22Rv1 (cell line): ENCODE results near the gene SMARCD1.
A peak's percentile ranks its signal among the peaks of the same experiment; 100 is the strongest.

Experiments
- H3K27ac ChIP-seq: fragments of 450-650 bp; 2 replicates; pipeline ENCODE4 v1.5.1; 2017
- ZFX ChIP-seq: fragments of 450-650 bp; IDR thresholded peaks from 2 replicates; pipeline ENCODE4 v1.6.1; 2017; ENCODE audit warnings: antibody characterized with exemption, borderline replicate concordance
- TF ChIP-seq, protein P1 (sequence below): fragments of 450-650 bp; IDR thresholded peaks from 2 replicates; pipeline ENCODE4 v1.5.1; 2017; ENCODE audit warnings: mild to moderate bottlenecking

The SMARCD1 gene

DNA sequence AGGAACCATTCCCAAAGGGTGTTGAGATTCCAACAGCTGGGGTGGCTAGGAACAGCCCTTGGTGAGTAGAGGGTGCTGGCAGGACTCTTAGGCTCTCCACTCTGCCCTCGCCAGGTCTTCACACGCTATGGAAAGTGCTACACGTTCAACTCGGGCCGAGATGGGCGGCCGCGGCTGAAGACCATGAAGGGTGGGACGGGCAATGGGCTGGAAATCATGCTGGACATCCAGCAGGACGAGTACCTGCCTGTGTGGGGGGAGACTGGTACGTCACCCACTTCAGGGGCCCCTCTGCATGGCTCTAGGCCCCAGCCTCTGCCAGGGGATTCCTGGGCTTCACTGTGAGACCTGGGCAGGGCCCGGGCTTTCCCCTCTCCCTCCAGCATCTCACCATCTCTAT is 8.0 kb upstream of the SMARCD1 start:
- H3K27ac ChIP-seq = no peak overlapping the region
- TF ChIP-seq ZFX = no peak
- TF ChIP-seq, protein P1, sequence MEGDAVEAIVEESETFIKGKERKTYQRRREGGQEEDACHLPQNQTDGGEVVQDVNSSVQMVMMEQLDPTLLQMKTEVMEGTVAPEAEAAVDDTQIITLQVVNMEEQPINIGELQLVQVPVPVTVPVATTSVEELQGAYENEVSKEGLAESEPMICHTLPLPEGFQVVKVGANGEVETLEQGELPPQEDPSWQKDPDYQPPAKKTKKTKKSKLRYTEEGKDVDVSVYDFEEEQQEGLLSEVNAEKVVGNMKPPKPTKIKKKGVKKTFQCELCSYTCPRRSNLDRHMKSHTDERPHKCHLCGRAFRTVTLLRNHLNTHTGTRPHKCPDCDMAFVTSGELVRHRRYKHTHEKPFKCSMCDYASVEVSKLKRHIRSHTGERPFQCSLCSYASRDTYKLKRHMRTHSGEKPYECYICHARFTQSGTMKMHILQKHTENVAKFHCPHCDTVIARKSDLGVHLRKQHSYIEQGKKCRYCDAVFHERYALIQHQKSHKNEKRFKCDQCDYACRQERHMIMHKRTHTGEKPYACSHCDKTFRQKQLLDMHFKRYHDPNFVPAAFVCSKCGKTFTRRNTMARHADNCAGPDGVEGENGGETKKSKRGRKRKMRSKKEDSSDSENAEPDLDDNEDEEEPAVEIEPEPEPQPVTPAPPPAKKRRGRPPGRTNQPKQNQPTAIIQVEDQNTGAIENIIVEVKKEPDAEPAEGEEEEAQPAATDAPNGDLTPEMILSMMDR = no peak

DNA sequence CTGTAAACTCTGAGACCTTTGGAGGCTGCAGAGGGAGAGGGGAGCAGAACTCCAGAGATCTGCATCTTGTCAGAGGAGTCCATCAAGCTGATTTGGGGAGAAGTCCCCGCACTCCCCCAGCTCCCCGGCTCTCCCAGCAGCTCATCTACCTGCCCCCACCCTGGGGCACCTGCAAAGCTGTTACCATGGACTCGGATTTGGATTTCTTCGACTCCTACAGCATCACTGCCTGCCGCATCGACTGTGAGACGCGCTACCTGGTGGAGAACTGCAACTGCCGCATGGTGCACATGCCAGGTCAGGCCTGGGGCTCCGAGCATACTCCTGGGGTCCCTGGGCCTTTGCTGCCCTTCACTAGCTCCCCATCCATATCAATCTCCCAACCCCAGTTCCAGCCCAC is 6.9 kb upstream of the SMARCD1 start:
- no peak overlapping the region for H3K27ac ChIP-seq
- TF ChIP-seq, protein P1 = no peak
- no peak for TF ChIP-seq ZFX

DNA sequence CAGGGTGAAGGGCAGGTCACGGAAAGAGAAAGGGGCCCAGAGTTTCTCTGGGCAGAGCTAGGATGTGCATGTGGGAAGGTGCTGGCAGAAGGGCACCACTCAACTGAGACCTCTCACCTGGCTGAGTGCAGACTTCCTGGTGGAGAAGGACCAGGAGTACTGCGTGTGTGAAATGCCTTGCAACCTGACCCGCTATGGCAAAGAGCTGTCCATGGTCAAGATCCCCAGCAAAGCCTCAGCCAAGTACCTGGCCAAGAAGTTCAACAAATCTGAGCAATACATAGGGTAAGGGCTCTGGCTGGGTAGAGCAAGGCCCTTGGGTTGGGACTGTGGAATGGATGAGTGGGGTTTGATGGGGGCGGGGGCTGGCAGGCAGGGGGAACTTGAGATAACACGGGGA is 5.4 kb upstream of the SMARCD1 start:
- no peak overlapping the region for H3K27ac ChIP-seq
- no peak for TF ChIP-seq ZFX
- TF ChIP-seq, protein P1 = no peak

DNA sequence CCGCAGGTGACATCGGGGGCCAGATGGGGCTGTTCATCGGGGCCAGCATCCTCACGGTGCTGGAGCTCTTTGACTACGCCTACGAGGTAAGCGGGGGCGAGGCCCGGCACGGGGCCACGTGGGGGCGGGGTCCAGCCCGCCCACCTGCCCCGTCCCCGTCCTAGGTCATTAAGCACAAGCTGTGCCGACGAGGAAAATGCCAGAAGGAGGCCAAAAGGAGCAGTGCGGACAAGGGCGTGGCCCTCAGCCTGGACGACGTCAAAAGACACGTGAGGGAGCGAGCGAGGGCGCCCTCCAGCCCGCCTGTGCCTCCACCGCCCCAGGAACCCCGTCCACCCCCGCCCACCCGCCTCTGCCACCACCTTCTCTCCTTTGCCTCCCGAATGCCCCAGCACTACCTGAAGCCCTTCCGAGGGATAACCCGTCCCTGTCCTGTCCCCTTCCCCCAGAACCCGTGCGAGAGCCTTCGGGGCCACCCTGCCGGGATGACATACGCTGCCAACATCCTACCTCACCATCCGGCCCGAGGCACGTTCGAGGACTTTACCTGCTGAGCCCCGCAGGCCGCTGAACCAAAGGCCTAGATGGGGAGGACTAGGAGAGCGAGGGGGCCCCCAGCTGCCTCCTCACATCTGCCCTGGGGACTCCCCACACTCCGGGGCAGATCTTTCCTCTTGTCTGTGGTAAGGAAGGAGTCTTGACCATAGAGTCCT is 3.9 kb upstream of the SMARCD1 start:
- H3K27ac ChIP-seq = no peak overlapping the region
- TF ChIP-seq, protein P1 = no peak
- no peak for TF ChIP-seq ZFX

DNA sequence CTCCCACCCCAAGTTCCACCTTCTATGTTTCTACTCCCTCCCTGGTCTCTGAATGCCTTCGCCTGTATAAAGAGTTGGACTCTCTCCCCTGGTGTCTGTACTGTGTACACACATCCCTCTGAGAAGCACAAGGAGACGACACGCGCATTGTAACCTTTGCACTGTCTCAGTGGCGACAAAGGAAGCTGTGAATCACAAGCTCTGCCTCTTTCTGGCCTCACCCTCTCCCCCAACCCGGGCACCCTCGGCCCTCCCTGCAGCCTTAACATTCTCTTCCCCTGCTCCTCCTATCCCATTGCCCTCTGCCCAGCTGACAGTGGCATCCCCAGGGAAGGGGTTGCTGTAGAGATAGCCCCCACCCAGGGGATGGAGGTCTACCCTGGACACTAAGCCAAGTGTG is 2.5 kb upstream of the SMARCD1 start:
- peak overlapping the region; percentile 37 for H3K27ac ChIP-seq
- no peak for TF ChIP-seq ZFX
- TF ChIP-seq, protein P1 = 0 out of 2 replicates have a peak, but pooled peaks have one; percentile 3

DNA sequence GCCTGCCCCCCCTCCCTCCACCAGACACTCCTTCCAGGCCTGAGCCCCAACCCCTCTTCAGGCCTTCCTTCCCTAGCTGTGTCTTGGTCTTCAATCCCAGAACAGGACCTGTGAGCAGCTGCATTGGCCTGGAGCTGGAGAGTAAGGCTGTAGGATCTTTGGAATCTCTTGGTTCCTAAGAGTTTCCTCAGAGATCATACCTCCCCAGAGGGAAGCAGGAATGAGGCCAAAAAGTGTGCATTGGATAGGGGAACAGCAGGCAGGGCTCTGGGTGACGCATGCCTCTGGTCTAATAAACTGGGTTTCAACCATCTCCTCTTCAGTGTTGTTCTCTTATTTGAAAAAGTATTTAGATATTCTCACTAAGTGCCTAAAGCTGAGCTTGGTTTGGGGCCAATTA is 1.8 kb upstream of the SMARCD1 start:
- peak overlapping the region; percentile 37 for H3K27ac ChIP-seq
- TF ChIP-seq, protein P1 = no peak
- no peak for TF ChIP-seq ZFX

DNA sequence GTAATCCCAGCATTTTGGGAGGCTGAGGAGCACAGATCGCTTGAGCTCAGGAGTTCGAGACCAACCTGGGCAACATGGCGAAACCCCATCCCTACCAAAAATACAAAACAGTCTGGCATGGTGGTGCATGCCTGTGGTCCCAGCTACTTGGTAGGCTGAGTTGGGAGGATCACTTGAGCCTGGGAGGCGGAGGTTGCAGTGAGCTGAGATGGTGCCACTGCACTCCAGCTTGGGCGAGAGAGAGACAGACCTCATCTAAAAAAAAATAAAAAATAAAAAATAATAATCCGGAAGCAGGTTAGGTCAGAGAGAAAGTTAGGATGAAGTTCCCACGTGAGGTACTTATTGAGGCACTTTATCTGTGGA is 750 bp upstream of the SMARCD1 start:
- H3K27ac ChIP-seq = peak overlapping the region; percentile 88

DNA sequence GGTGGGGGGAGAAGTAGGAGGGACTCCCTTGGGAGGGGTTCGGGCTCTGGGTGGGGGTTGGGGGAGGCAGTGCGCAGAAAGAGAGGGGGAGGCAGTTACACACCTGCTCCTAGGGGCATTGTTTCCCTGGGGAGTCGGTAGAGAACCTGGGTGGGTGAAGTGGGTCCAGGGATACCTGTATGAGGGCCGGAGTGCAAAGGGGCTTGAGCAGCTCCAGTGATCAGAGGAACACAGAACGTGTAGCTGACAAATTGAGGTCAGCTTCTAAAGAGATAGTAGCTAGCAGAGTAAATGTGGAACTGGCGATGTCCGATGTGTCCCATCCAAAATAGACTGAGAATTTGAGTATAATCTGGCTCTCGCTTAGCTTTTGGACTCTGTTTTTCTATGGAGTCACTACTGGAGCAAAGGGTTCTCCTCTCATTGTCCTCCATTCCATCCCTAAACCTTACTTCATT is 502 bp downstream of the SMARCD1 start:
- H3K27ac ChIP-seq = peak overlapping the region; percentile 88
- TF ChIP-seq ZFX = no peak
- TF ChIP-seq, protein P1 = no peak
